Heart right ventricle (tissue), 16 donors: ENCODE results near the gene C11orf52. TPM values are rescaled to one million over a fixed set of nuclear protein-coding genes. Genes with fewer than 3 reads are reported as not detected.
A peak's percentile ranks its signal among the peaks of the same experiment; 100 is the strongest.

Source experiments
- ATAC-seq, 8 donors: fragments of 200-7000 bp; cut with Tn5 transposase; one replicate each; pipeline ENCODE4 v1.9.1; 2020; ENCODE audit warnings: mild to moderate bottlenecking in 8 of 8, moderate library complexity in 8 of 8, moderate number of reproducible peaks in 1 of 8
- DNase-seq, 2 donors: peaks; one replicate each; pipeline ENCODE4 v3.0.0-alpha.2; 2020
- H3K27ac ChIP-seq, 10 donors: fragments of 200-600 bp; sonication (generic) in 2 of 10; one replicate each; pipeline versions ENCODE4 v1.5.0 to v1.8.0; 2020 to 2022; ENCODE audit warnings: mild to moderate bottlenecking in 3 of 10
- H3K27me3 ChIP-seq, 7 donors: fragments of 200-600 bp; one replicate each; pipeline ENCODE4 v1.8.0; 2021 to 2022; ENCODE audit warnings: mild to moderate bottlenecking in 2 of 7
- H3K36me3 ChIP-seq, 9 donors: fragments of 200-600 bp; sonication (generic) in 1 of 9; one replicate each; pipeline versions ENCODE4 v1.5.0 to v1.8.0; 2020 to 2022; ENCODE audit warnings: mild to moderate bottlenecking in 2 of 9
- H3K4me1 ChIP-seq, 9 donors: fragments of 200-600 bp; sonication (generic) in 1 of 9; one replicate each; pipeline versions ENCODE4 v1.5.0 to v1.8.0; 2020 to 2022; ENCODE audit warnings: mild to moderate bottlenecking in 4 of 9
- H3K4me3 ChIP-seq, 10 donors: fragments of 200-600 bp; sonication (generic) in 2 of 10; one replicate each; pipeline versions ENCODE4 v1.5.0 to v1.8.0; 2020 to 2022; ENCODE audit warnings: mild to moderate bottlenecking in 7 of 10, moderate library complexity in 2 of 10
- H3K9me3 ChIP-seq, 11 donors: fragments of 200-600 bp in 10 of 11; sonication (generic) in 2 of 11; one replicate each; pipeline versions ENCODE4 v1.5.0 to v1.8.0; 2013 to 2022; ENCODE audit warnings: mild to moderate bottlenecking in 2 of 11, control low read depth in 1 of 11, moderate library complexity in 1 of 11
- CTCF ChIP-seq, 9 donors: fragments of 200-600 bp; sonication (generic) in 2 of 9; IDR thresholded peaks; one replicate each; pipeline versions ENCODE4 v1.5.0 to v1.8.0; 2021 to 2022; ENCODE audit warnings: antibody characterized with exemption in 9 of 9, mild to moderate bottlenecking in 5 of 9, moderate library complexity in 1 of 9
- WGBS, 2 donors: extraction: QIAGEN DNeasy Blood & Tissue Kit; methylation state at CpG; one replicate each; pipeline ENCODE4 v1.1.7; 2013; ENCODE audit warnings: inconsistent platforms in 1 of 2; 5-methylcytosine and 5-hydroxymethylcytosine counted together
- intact Hi-C, 10 donors: fragments of 100-400 bp; cut with DNase I; formaldehyde crosslinking; loops; one replicate each; pipeline versions ENCODE4 v1.11.1 to v1.14.2; 2022
- polyA plus RNA-seq, 2 donors: library from polyadenylated mRNA; stranded (reverse); fragments of 200-250 nt; gene quantifications; one replicate each; pipeline ENCODE4 v1.2.3, GENCODE V29; 2013
- total RNA-seq, 10 donors: library from RNA; stranded (reverse); fragmentation: NEBNext Ultra II Directional in 3 of 10; extraction: Animal tissue kit (Norgen Biotek cat#: 25700) in 3 of 10; gene quantifications; one replicate each; pipeline versions ENCODE4 v1.2.1 to v1.2.4, GENCODE V29; 2021 to 2023
- donor health status: Arrhythmogenic right ventricular cardiomyopathy.
- donor health status: ischemic (EF 13 %, LVEDD 7.1; RV severe dilation, severe dysfunction).
- donor health status: healthy with polysubstance abuse.
- donor health status: DM: no; HTN: yes; CAD: no.
- donor health status: DM: no; HTN: no; CAD: no.
- donor health status: ischemic (EF 25% LVEDD 6.9; RV normal size, moderate dysfunction).
- donor health status: ischemic (EF 25% LVEDD 5.7; RV mildly dilated, moderate dysfunction).
- donor health status: healthy.
- donor health status: DM: yes; HTN: yes; CAD: no.
- donor health status: Ischemic cardiomyopathy.
- donor health status: ischemic (EF 35%, LVEDD 5.7; RV mildly dilated, moderate dysfunction).
- donor health status: nonischemic (EF 11% LVEDD 7.7; RV severe dilation, severe dysfunction).
- donor health status: DM: yes; HTN: yes; CAD: no.
- donor health status: PGD.
- donor health status: ischemic (EF 29% LVEDD 5.4; RV normal size, mild dysfunction).
- donor health status: nonischemic (EF 23%, LVEDD 6.1; RV moderate dilation, normal function).

Gene C11orf52
- total and polyA plus RNA-seq, 12 donors, result 0.48 to 4.1 (median 2.1) TPM

DNA sequence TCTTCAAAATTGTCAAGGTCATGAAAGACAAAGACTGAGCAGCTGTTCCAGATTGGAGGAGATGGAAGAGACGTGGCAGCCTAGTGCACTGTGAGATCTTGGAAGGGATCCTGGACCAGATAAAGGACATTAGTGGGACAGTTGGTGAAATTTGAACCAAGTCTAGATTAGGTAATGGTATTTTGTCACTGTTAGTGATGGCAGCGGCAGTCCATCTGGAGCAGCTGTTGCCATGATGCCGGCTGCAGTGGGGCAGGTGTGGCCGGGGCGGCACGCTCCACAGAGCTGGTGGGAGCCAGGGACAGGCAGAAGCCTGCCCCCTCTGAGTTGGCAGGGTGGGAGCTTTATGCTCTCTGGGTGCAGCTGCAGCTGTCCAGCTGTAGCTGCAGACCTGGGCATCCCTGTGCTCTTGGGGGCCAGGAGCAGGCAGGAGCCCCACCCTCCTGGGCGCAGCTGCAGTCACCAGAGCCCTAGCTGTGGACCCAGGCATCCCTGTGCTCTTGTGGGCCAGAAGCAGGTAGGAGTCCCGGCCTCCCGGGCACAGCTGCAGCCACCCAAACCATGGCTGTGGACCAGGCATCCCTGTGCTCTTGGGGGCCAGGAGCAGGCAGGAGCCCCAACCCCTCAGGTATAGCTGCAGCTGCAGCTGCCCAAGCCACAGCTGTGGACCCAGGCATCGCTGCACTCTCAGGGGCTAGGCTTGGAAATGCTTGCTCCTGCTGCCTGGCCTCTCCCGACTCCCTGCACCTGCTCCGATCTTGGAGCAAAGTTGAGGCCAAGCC lies 39.1 kb downstream of the C11orf52 start:
- Histone ChIP-seq H3K4me3 (no peak overlapping the region), H3K4me1 (peaks cover 0 to 10% (median 5%) of the 10 kb centered on the region in 9 donors), H3K9me3 (no peaks in the 10 kb centered on the region), H3K36me3 (no peaks in the 10 kb centered on the region), H3K27ac (peak overlapping the region in 2 of 10 donors; percentile 25 to 44), H3K27me3 (no peaks in the 10 kb centered on the region)
- WGBS, 2 donors, result 83 to 85% methylated on average over 12 of the region's 12 CpGs
- intact Hi-C loops, result no loop called here
- DNase-seq (no peak), ATAC-seq (peak in 3 of 8 donors; percentile 39 to 59 (median 47))
- TF ChIP-seq CTCF (IDR thresholded peaks at IDR 0.05), result no peak

DNA sequence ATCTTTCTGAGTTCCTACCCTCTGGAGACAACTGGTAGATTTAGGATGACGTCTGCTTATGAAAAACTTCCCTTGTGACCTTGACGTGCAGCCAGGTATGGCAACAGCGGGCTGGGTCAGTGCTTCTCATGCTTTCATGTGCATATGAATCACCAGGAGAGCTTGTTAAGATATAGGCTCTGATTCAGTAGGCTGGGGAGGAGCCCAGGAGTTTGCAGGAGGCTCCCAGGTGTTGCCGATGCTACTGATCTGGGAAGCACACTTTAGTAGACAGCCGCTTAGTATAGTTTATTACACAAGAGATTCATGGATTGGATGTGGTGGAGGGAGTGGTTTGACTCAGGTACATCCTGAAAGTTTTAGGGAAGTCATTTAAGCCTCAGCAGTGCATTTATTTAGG lies 42.2 kb downstream of the C11orf52 start:
- WGBS, 2 donors, result 69 to 76% methylated on average over 5 of the region's 5 CpGs
- H3K27ac ChIP-seq, result no peak overlapping the region
- no peaks in the 10 kb centered on the region for H3K9me3 ChIP-seq
- DNase-seq (no peak), ATAC-seq (no peak)
- H3K27me3 ChIP-seq, result no peaks in the 10 kb centered on the region
- no peak for TF ChIP-seq CTCF (IDR thresholded peaks at IDR 0.05)
- intact Hi-C loops, result no loop called here
- no peak overlapping the region for H3K4me3 ChIP-seq
- H3K4me1 ChIP-seq, result peaks cover 0 to 10% (median 5%) of the 10 kb centered on the region in 9 donors
- no peaks in the 10 kb centered on the region for H3K36me3 ChIP-seq

DNA sequence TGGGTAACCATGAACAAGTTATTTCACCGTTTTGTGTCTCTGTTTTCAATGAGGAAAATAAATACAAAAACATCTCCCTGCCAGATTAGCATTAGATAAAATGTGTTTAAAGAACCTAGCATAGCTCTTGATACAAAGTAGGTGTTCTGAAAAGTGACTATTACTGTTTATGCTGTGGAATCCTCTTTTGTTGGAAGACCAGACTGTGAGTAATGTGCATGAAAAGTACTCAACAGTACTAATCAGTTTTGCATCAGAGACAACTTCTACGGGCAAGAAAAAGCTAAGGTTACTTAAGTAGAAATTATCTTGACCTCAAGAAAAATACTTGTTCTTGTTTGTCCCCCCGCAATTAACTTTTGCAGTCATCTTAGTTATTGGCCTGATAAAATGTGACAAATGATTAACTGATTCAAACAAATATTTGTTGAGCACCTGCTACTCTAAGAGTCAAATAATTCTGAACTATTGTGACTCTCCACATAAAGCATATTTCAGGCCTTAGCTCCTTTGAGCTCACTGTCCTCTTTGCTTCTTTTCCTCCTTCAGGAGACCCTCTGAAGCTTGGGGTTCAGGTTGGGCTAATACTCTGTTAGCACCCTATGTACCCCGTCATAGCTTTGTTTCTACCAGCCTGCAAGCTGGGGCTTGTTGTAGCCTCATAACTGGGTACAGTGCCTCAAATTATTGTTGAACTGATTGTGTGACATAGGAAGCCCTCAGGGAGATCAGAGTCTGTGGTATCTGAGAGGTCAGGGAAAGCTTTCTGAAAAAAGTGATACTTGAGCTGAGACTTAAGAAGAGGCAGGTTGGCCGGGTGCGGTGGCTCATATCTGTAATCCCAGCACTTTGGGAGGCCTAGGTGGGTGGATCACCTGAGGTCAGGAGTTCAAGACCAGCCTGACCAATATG lies 42.9 kb downstream of the C11orf52 start:
- no peak overlapping the region for H3K4me3 ChIP-seq
- 83 to 86% methylated on average over 6 of the region's 6 CpGs for WGBS, 2 donors
- ATAC-seq, result no peak
- no peak overlapping the region for H3K27ac ChIP-seq
- no peaks in the 10 kb centered on the region for H3K36me3 ChIP-seq
- TF ChIP-seq CTCF (IDR thresholded peaks at IDR 0.05), result no peak
- no peak for DNase-seq
- H3K4me1 ChIP-seq, result peaks cover 0 to 10% (median 5%) of the 10 kb centered on the region in 9 donors
- intact Hi-C loops, result no loop called here
- no peaks in the 10 kb centered on the region for H3K27me3 ChIP-seq
- H3K9me3 ChIP-seq, result no peaks in the 10 kb centered on the region

DNA sequence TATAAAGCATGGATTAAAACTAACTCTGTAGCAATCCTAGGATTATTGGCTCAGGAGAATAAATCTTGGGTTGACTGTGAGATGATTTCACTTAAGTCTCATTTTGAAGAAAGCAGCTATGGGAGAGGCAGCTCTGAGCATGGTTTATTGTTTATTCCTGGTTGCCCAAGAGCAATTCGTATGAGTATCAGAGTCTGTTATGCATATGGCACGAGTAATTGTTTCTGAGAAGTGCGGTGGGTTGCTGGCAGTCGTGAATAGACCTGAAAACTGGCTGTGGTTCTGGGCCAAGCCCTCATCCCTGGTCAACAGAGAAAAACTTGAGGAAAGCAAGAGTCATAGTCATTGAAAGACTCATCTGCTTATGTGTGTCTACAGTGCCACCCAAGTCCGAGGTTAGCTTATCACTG lies 45.2 kb downstream of the C11orf52 start:
- H3K9me3 ChIP-seq, result no peaks in the 10 kb centered on the region
- no peak overlapping the region for H3K27ac ChIP-seq
- WGBS, 2 donors, result 80 to 84% methylated on average over 5 of the region's 5 CpGs
- intact Hi-C loops, result no loop called here
- H3K4me3 ChIP-seq, result no peak overlapping the region
- TF ChIP-seq CTCF (IDR thresholded peaks at IDR 0.05), result no peak
- DNase-seq (no peak), ATAC-seq (no peak)
- H3K4me1 ChIP-seq, result peaks cover 0 to 14% (median 0%) of the 10 kb centered on the region in 9 donors
- H3K36me3 ChIP-seq, result peaks cover 0 to 4% (median 0%) of the 10 kb centered on the region in 9 donors
- H3K27me3 ChIP-seq, result no peaks in the 10 kb centered on the region
